ACHN (cell line): Measurements from ENCODE around the gene CEP55.
A peak's percentile ranks its signal among the peaks of the same experiment; 100 is the strongest.

Experiments
- DNase-seq: peaks from one replicate; pipeline ENCODE4 v3.0.0-alpha.2; 2015
- in situ Hi-C: cut with HindIII; loops from 2 replicates; pipeline ENCODE4 v1.10.0; 2017; ENCODE audit warnings: low sequenced_read_pairs, low pct_ligation_motif_present, low pct_unique_long_range_greater_than_20kb

The CEP55 gene

DNA sequence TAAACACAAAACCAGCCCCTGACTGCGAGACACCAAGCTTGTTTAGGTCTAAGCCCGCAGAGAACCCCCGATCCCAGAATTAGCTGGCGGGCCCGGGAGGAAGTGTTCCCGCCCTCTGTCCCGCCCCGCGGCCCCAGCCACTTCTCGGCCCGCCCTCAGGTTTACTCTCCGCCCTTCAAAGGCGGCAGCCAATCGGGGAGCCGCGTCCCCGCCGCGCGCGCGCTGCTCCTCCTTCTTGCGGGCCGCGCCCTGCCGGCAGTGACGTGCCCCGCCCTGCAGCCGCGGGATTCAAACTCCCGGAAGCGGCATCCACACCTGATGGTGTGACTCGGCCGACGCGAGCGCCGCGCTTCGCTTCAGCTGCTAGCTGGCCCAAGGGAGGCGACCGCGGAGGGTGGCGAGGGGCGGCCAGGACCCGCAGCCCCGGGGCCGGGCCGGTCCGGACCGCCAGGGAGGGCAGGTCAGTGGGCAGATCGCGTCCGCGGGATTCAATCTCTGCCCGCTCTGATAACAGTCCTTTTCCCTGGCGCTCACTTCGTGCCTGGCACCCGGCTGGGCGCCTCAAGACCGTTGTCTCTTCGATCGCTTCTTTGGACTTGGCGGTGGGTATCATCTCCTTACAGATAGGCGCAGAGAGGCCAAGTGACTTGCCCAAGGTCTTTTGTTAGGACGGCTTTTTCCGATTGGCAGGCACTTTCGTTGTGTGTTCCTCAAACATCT lies at the start of gene CEP55:
Gene CEP55 (plus strand): TSS at position 291 of the 720 bp plus-strand sequence. CDS start 3,440 bp downstream, outside the sequence.
- peak; percentile 96 for DNase-seq
- in situ Hi-C loops = no loop called here

- in situ Hi-C loops = no loop called here
Observed at GRCh38 chr10:93447019-93447418, 49.4 kb upstream of the CEP55 start.

DNA sequence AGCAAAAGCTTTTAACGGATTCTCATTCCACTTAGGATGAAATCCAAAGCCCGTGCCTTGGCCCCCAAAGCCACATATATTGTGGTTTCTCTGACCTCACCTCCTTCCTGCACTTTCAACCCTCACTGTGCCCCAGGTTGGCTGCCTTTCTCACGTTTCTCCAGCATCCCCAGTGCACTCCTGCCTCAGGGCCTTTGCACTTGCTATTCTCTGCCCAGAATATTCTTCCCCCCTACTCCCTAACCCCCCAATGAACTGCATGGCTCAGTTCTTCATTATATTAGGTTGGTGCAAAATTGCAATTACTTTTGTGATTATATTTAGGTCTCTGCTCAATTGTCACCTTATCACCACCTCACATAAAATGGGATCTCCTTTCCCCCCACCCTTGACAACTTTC lies 48.4 kb upstream of the CEP55 start:
- in situ Hi-C loops = no loop called here
- DNase-seq = no peak

More at GRCh38 chr10:93447019-93447418, 49.4 kb upstream of the CEP55 start:
- DNase-seq = no peak

- DNase-seq = no peak
- in situ Hi-C loops = no loop called here
Observed at GRCh38 chr10:93451244-93451947, 45.0 kb upstream of the CEP55 start.

DNA sequence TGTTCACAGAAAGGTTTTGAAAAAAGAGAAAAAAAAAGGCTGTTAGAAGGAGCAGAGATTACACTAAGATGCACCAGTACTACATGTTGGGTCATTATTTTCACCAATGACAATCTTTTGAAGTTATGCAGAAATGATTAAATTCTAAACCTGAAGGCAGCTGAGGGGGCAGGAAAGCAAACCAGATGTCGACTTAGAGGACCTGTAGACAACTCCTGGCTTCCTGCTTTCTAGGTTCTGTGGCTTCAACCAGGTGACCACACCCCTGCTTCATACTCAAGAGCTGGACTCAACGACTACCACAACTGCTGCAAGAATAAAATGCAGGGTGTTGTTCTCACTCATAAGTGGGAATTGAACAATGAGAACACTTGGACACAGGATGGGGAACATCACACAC lies 44.3 kb upstream of the CEP55 start:
- in situ Hi-C loops = no loop called here
- no peak for DNase-seq

- in situ Hi-C loops = no loop called here
- DNase-seq = no peak
Observed at GRCh38 chr10:93454146-93454545, 42.3 kb upstream of the CEP55 start.

- in situ Hi-C loops = no loop called here
- no peak for DNase-seq
Observed at GRCh38 chr10:93454736-93455135, 41.7 kb upstream of the CEP55 start.

- in situ Hi-C loops = no loop called here
- DNase-seq = no peak
Observed at GRCh38 chr10:93456480-93456879, 39.9 kb upstream of the CEP55 start.

GRCh38 chr10:93457511-93457910 lies 38.9 kb upstream of the CEP55 start:
- in situ Hi-C loops = no loop called here
- DNase-seq = no peak

DNA sequence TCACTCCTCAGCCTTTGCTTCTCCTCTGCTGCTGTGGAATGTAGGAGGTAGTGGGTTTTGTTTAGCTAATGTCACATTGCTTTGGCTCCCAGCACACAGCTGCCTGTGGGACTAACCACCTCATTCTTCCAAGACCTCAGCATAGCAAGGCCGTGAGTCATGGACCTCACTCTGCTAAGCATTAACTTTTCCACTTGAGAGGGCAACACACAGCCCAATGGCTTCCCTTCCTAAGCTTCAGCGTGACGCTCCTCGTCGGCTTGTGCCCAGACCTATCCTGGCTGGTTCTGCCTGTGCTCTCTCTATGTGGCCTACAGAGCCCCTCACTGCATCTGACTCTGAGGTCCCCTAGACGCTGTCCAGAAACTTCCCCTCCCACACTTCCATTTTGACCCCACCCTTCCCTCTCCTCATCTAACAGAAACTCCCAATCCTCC lies 37.6 kb upstream of the CEP55 start:
- peak; percentile 100 for DNase-seq
- in situ Hi-C loops = no loop called here

- in situ Hi-C loops = no loop called here
- no peak for DNase-seq
Observed at GRCh38 chr10:93459466-93459865, 36.9 kb upstream of the CEP55 start.

DNA sequence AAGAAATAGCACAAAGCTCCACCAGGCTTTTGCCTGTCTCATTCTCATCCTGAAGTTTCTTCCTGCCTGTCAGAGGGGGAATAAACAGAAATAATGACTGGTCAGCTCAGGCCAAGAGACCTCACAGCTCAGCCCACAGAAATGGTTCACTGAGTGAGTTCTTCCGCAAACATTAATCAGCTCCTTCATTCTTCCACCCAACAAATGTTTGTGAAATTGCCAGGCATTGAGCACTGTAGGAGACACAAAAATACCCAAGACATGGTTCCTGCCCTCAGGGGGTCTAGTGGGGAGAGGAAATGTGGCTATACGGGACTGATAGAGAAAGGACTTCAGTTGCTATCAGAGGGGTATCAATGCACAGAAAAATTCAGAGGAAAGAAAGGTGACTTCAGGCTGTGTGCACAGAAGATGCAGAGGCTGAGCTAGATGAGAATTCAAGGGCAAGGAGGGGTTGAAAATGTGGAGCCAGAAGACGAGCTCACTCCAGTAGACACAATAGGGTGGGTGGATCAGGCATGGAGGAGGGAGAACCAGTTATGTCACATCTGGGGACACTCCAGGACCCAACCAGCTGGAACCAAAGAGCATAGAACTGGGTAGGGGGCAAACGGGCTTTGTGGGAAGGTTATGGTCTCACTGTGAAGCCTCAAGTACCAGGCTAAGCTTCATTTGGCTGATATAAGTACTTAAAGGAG lies 35.2 kb upstream of the CEP55 start:
- in situ Hi-C loops = no loop called here
- DNase-seq = peak; percentile 79

- in situ Hi-C loops = no loop called here
- DNase-seq = peak; percentile 94
Observed at GRCh38 chr10:93461807-93462178, 34.6 kb upstream of the CEP55 start.

- DNase-seq = no peak
- in situ Hi-C loops = no loop called here
Observed at GRCh38 chr10:93462371-93462770, 34.0 kb upstream of the CEP55 start.

DNA sequence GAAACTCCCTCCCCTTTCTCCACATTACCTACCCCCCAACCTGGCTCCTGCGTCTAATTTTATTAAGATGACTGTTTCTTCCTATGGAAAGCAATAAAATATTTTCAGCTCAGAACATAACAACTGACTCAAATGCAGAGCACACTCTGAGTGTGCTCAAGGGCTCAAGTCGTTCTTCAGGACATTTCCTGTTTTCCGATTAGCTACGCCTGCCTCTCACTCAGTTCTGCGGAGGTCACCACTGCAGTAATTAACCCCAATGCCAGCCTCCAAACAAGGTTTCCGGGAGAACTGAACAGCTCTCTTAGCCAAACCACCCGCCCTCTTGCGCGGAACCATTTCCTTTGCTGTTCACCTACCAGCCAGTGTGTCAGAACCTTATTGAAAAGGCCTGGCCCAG lies 33.5 kb upstream of the CEP55 start:
- in situ Hi-C loops = no loop called here

GRCh38 chr10:93463723-93464476 lies 32.5 kb upstream of the CEP55 start:
- in situ Hi-C loops = no loop called here
- no peak for DNase-seq

More for the DNA sequence above, 33.5 kb upstream of the CEP55 start:
- DNase-seq = no peak

GRCh38 chr10:93464776-93465388 lies 31.5 kb upstream of the CEP55 start:
- no peak for DNase-seq
- in situ Hi-C loops = no loop called here
